IPS-11a (cell line): Measurements from ENCODE around the gene UFC1.

Source experiments
- H3K4me3 ChIP-seq: one replicate; pipeline ENCODE4 v1.5.1; 2013; ENCODE audit warnings: low read depth, low read length, control low read depth

The UFC1 gene

DNA sequence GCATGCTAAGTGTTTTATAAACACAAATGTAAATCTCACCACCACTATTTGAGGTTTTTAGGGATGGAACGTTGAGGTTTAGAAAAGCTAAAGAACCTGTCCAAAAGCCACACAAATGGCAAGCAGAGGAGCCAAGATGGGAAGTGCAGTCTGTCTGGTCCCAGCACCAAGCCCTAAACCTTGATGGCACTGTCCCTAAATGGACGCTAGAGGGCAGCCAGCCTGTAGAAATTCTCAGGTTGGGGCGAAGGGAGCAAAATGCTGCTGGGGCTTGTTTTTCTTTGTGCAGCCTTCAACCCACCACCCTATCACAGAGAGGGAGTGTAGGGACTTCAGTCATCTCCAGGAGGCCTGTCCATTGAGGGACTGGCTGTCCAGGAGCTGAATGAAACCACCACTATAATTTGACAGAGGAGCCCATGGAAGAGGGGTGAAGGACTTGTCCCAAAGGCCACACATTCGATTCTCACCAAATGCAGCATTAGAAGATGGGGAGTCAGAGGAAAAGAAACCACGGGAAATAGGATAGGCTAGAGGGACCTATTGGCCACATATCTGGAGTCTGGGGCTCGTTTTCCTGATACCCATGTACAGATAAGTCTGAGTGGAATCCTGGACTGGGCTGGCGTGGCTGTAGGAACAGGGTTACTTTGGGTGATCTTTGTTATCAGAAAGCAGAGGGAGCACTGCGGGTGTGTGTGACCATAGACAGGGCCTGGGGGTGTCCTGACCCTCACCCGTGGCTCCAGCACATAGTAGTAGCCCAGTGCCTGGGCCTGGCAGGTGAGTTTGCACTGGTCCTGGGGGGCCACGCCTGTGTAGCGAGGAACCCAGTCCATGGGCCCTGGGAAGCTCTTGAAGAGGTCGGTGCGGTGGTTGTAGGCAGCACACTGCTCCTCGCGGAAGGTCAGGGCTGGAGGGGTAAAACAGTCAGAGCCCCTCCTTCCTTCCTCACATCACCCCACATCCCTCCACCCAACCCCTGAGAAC, 39.0 kb downstream of the UFC1 start:
- no peak overlapping the region for H3K4me3 ChIP-seq

DNA sequence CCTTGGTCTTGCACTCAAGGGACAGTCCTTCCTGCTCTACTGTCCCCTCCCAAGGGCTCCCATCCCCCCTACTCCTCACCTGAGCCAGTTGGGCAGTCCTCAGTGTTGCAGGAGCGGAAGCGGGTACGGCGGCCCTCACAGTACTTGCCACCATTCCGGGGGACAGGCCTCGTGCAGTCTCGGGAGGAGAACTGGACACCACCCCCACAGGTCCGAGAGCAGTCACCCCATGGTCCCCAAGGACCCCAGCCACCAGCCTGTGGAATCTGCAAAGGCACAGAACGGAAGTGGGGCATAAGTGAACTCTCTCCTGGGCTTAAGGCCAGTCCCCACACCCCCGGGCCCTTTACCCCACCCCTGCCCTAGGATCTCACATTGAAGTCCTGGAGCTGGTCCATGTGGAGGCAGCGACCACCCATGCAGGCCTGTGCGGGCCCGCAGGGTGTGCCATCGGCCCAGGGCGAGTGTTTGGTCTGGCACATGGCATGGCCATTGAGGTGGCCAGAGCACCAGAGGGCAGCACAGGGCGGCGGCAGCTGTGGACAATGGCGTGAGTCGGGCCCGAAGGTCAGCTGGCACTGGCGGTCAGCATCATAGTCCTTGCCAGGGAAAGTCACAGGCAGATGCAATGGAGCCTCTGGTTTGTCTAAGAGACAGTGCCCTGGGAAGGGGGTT, 39.9 kb downstream of the UFC1 start:
- H3K4me3 ChIP-seq = no peak overlapping the region

DNA sequence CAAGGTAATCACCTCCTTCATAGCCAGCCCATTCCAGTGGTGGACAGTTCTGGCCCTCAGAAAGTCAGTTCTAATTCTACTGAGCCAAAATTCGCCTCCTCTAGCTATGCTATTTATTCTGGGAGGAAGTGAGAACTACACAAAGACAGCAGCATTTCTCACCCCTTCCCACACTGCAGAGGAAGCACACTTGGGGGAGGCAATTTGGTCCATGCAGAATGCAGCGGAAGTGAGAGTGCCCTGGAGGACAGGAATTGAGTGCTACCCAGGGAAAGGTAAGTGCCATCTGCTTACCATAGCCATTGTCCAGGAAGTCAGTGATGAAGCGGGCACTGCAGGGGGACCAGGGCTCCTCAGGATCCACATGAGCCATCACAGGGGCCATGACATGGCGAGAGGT, 41.4 kb downstream of the UFC1 start:
- H3K4me3 ChIP-seq = no peak overlapping the region

DNA sequence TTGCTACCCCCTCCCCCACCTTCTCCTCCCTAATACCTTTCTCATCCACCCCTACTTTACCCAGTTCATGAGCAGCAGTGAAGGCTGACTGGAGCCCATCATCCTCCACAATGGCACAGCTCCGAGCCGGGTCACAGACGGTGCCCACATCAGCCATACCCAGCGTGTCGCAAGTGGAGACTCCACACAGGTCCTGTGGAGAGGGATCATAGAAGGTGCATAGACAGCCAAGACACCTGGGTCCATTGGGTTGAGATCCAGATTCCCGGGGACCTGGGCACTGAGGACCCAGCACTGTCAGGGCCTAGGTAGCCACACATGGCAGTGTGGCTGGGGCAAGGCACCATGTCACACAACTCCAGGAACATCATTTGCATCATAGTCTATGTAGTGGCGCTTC, 42.3 kb downstream of the UFC1 start:
- H3K4me3 ChIP-seq = no peak overlapping the region

DNA sequence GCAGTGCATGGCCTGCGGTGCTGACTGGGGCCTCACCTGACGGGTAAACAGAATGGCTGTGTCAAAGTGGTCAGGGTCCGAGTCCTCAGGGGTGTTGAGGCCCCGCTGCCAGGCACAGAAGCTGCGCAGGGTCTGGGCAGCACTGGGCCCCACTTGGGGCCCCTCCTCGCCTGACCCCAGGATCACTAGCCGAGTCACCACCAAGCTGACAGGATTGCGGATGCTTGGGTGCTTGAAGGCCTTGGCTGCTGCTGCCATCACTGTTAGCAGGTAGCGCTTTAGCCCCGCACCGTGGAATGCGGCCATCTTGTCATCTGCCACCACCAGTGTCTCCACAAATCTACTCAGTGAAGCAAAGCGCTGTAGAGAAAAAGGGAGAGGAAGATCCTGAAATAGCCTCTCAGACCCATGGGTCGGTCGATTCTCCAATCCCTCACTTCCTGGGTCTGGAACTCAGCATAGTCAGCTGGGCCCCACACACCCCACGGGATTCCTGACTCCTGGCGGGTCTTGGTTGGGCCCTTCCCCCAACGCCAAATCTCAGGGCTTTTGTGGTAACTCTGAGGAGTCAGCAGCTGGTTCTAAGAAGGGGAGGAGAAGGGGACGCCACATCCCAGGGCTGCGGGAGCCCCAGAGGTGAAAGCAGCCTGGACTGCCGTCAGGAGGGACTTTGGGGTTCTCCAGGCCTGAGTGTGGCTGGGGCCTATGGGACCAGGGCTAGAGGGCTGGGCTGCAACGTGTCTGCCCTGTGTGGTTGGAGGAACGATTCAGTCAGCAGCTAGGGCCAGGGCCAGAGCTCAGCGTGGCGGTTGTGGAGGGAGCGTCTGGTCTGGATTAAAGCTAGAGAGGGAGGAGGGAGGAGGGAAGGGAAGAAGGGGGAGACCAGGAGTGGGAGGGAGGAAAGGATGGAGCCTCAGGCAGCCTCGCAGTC, 43.0 kb downstream of the UFC1 start:
- H3K4me3 ChIP-seq = no peak overlapping the region

DNA sequence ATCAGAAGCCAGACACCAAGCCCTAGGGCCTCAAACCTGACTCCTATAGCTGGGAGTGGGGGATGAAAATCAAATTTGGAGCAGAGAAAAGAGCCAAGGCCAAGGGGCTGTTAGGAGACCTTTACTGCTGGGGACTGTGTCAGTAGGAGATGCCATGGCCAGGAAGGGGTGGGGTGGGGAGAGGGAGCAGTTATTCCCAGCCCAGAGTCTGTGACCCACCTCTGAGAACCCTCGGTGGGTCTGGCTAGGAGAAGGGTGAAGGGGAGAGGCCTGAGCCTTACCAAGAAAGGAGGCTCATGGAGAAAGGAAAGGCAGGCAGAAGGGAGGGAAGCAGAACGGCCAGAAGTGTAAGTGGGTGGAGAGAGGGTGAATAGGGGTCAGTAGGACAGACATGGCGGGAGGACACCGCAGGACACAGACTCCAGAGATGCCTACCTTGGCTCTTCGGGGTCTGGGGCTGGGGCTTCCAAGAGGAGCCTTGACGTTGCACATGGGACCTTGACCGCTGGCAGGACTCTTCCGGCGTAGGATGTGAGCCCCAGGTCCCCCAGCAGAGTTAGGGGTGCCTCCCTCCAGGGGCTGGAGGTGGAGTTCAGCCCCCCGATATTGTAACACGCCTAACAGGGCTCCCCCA, 43.9 kb downstream of the UFC1 start:
- peak overlapping the region; percentile 8 for H3K4me3 ChIP-seq

DNA sequence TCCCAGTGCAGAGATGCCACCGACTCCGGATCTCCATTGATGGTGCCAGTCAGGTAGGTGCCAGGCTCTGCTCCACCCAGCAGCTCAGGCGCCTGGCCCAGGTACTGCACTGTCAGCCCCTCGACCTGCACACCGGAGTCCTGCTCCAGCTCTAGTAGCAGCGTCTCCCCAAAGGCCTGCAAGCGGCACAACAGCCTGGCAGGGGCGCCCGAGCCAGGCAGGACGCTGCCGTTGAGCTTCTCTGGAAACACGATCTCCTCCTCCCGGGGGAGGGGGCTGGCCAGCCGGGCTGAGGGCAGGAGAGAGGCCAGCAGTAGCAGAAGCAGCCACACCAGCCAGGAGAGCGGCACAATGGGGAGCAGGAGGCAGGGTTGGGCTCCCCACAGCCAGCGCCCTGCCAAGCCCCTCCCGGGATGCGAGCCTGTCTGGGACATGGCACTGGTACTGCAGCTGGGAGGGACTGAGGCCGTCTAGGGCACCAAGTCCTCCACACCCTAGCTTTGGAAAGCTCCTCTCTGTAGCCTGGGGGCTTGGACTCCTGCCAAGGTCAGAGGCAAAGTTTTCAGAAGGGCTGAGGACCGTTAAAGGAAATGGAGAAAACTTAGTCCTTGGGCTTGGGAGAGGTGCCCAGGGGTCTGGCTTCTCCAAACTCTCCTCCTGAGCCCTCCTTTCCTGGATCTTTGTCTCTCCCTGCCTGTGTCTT, 44.6 kb downstream of the UFC1 start:
- no peak overlapping the region for H3K4me3 ChIP-seq

DNA sequence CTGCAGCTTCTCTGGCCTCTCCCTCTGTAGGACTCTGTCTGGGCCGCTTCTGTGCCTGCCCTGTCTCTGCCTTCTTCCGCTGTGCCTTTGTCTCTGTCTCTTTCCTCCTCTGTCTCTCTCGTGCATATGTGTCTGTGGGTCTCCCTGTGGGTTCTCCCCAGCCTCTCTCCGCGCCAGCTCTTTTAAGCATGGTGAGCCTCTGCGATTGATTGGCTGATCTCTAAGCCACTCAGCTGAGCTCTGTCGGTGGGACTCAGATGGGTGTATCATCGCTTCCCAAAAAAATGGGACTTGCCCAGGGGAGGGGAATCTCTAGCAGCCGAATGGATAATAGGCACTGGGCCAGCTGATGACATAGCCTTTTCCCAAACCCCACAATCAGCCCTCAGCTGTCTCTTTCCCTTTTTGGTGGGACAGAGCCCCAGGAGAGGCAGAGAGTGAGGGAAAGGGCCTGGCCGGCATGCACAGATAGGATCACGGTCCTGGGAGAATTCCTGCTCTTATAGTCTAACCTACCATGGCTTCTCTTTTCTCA, 45.2 kb downstream of the UFC1 start, which contains the start of gene ADAMTS4:
Gene ADAMTS4, minus strand, starts transcription at position 158 of the 535 bp plus-strand sequence. CDS start 427 bp downstream, outside the sequence.
- H3K4me3 ChIP-seq = no peak within 1 kb of the TSS

DNA sequence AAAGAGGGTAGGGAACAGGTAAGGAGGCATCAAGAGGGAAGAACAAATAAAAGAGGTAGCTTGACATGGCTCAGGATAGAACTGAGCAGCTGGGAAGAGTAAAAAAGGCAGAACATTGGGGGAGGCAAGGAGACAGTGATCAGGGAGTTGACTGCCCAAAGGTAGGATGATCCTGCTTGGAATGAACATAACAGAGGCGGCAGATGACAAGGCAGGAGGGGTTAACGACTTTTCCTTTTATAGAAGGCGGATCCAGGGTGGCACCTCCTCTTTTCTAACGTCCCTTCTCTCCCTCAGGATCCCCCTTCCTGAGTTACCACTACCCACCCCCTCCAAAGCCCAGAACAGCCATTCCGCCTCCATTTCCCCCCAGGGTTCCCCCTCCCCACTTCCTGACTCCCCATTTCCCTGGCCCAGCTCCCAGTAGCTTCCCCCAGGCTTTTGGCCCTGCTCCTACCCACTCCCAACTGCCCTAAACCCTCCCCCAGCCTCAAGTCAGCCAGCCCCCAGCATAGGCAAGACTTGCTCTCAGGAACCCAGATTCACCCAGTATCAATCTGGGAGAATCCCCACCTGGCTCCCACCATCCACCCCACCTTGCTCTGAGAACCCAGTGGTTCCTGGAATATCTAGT, 45.8 kb downstream of the UFC1 start:
- H3K4me3 ChIP-seq = no peak overlapping the region

DNA sequence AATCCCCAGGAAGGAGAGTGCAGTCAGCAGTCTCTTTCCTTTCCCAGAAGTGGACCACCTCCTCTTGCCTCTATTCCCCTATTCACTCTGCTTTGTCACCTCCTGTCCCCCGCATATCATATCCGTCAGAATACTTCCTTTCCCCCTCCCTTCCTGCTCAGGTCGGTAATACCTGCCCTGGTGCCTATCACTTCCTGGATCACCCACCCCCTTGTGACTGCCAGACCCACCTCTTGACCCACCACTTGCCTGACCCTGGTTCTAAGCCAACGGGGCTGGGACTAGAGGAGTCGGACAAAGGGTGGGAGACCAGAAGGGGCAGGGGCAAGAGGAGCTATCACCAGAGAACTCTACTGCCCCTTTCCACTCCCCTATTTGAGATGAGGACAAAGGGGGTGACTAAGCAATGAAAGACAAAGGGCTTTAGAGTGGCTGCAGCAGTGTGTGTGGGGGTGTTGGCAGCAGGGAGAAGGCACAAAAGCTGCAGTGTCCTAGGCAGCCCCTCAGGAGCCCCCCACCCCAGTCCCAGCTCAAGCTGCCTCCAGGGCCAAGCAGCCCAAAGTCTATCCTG, 46.7 kb downstream of the UFC1 start:
- no peak overlapping the region for H3K4me3 ChIP-seq

DNA sequence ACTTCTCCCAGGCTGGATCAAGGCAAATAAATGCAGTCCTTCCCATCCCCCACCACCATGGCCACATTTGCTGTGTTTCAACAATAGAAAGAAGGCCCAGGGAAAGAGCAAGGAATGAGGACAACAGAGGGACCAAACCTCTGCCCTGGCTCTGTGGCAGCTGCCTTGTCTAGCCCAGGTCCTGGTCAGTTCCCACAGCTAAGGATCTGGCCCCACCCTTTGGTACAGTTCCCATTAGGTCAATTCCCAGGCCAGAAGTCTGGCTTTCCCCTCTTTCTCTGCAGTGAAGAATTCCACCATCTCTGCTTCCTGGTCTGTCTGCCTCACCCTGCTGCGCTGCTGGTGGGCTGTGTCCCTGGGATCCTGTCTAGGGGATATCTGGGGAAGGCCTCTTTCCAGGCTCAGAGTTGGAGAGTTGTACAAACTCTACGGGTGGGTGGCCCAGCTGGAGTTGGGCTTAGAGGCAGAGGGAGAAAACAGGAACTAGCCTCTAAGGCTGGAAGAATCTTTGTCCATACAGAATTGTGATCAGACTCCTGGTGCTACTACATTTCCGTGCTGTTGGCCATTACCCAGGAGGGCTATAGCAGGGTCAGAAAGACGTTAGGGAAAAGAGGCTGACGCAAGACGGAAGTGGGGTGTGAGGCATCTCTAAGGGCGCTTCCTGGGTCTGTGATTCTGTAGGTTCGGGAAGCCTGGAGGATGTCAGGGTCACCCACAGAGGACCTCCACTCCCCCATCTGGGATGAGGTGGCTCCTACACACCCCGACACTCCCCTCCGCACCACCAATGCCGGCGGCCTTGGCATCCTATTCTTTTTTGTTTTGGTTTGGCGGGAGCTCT, 47.4 kb downstream of the UFC1 start:
- H3K4me3 ChIP-seq = peak overlapping the region; percentile 8

DNA sequence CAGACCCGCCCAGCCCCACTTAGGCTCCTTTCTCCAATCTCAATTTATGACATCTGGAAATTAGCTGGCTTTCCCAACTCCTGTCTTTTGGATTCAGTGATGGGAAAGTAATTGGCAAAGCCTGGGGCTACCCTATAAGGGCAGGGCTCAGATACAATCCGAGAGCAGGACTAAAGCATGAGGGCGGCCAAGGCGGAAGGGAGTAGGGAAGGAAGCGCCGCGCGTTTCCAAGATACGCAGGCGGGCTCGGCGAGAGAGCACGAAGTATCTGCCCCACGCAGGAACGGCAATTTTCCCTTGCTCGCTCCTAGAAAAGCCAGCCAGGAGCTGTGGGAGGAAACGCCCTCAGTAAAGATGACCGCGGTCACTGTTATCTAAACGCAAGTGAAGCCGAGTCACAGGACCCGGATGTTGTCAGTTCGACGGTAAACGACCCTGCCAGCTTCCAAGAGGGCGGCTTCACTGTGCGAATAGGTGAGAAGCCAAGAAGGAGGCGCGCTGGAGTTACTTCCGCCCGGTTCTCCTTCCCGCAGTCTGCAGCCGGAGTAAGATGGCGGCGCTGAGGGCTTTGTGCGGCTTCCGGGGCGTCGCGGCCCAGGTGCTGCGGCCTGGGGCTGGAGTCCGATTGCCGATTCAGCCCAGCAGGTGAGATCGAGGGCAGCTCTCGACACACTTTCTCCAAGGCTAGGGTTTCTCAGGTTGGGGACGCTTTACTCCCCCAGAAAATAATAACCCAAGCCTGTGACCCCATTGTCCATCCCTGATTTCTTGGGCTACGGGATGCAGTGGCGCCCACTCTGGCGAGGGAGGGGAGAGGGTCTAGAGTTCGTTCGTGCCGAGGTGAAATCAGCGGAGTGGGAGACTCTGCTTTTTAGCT, 48.3 kb downstream of the UFC1 start, which contains the start of gene NDUFS2:
Gene NDUFS2, plus strand, starts transcription at position 532 of the 877 bp plus-strand sequence. Its CDS starts 19 bp downstream, at position 551.
- H3K4me3 ChIP-seq = peak within 1 kb of the TSS; percentile 72

DNA sequence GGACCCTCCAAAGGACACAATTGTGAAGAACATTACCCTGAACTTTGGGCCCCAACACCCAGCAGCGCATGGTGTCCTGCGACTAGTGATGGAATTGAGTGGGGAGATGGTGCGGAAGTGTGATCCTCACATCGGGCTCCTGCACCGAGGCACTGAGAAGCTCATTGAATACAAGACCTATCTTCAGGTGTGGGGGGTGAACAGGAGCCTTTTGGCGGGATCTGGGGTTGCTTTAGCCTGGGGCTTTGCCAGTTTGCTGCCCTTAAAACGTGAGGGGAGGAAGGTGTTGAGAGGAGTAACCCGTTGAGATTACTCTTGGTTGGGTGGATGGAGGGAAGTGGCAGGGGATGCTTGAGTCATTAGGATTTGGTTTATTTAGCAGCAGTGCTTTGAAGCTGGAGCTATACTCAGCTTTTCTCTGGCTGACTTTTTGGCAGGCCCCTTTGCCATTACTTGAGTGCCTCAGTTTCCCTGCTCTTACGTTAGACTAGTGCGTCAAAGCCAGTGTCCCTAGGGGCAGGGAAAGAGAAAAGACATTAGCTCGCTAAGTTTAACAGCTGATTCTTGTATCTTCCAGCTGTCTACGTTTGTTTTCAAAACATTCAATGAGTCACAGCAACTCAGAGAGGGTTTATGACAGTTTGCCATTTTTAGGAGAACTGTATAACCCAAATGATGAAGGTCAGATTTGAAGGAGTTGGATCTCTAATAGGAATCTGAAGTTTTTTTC, 52.8 kb downstream of the UFC1 start:
- no peak overlapping the region for H3K4me3 ChIP-seq

DNA sequence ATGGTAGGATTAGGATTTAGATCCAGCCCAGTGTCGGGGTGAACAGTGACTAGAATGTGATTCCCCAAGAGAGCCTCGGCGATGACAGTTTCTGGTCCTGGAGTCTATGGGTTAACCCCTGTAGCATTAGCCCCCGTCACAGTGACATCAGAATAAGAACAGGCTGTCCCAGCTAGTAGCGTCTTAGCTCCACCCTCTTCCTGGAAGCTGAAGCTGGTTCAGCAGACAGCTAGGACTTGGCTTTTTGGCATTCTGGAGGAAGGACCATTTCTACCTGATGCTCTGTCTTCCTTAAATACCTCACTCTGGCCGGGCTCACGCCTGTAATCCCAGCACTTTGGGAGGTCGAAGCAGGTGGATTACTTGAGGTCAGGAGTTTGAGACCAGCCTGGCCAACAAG, 53.4 kb downstream of the UFC1 start:
- H3K4me3 ChIP-seq = no peak overlapping the region
